Measurements from ENCODE around the gene DAB2IP.
A peak's percentile ranks its signal among the peaks of the same experiment; 100 is the strongest.

DAB2IP gene

DNA sequence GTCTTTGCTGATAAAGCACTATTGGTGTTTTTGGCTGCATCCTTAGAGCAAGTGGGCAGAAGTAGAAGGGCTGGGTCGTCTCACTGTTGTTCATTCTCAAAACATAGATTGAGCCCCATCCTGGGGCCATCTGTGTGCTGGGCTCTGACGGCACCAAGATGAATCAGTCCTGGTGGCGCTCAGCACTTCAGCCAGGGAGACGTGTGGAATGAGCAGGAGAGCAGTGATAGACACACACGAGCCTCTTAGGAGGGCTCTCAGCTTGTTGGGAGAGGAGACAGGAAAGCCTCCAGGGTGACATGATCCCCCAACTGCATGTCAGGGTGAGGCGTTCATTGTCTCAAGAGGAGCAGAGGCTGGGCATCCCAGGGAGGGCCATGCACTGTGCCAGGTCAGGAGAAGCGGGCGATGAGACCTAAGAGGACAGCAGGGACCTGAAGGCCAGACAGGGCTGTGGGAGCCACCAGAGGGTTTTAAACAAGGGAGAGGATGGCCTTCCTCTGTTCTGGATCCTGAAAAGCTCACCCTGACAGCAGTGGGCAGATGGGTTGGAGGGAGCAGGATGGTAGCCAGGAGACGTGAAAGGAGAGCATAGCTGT, 115.8 kb downstream of the DAB2IP start:
- no peak for DNase-seq

DNA sequence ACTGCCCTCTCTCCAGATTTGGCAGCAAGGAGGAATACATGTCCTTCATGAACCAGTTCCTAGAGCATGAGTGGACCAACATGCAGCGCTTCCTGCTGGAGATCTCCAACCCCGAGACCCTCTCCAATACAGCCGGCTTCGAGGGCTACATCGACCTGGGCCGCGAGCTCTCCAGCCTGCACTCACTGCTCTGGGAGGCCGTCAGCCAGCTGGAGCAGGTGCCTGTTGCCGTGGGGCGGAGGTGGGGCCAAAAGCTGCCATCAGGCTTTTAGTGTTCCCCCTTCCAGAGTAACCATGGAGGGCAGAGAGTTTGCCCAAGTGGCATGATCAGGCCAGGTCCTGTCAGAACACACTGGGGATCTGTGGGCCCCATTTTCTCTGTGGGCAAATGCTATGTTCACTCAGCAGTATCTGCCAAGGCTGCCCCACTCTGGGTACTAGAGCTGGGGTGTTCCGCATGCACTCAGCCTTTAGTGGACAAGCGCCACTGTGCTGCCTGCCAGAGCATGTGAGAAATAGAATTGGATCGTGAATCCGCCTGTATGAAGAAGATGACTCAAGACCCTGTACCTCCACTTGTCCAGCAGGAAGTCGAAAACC, 117.1 kb downstream of the DAB2IP start:
- DNase-seq, result no peak

DNA sequence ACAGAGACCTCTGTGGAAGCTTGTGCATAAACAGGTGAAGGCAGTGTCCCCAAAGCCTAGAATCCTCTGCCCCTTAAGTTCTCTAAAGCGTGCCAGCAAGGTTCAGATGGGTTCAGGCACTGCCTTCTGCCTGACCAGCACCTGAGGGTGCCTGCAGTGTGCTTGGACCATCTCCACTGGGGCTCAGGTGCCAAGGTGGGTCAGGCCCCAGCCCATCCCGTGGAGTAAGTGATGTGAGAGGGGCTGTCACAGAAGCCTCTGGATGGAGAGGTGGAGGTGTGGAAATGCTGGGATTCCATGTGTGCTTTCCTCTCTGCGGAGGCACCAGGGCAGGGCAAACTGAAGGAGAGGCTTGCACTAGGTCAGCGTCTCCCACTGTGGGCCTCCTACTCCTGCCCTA, 118.5 kb downstream of the DAB2IP start:
- no peak for DNase-seq

DNA sequence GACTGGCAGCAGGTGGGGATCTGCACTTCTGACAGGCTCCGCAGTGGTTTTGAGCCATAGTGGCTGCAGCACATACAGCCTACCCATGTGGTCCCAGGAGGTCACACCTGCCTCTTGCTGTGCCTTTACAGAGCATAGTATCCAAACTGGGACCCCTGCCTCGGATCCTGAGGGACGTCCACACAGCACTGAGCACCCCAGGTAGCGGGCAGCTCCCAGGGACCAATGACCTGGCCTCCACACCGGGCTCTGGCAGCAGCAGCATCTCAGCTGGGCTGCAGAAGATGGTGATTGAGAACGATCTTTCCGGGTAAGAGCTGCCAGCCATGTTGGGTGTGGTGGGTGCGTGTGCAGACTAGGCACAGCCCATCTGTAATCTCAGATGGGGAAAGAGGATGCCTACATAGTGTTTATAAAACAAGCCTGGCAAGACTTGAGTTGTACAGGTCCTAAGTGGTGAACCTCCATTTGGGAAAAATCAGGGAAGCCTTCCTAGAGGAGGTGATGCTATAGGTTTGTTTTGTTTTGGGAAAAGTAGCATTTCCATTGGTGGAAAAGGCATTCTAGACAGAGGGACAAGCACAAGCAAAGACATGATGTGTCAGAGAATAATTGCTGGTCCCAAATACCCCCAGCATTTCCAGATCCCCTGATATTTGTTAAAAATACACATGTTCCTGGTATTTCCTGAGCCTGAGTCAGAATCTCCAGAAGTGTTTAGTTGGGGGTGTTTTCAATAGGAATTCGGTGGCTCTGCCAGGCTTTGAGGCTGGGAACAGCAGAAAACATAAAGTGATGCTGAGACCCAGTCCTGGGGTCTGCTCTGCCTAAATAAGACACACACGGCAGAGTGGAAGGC, 119.2 kb downstream of the DAB2IP start:
- no peak for DNase-seq

DNA sequence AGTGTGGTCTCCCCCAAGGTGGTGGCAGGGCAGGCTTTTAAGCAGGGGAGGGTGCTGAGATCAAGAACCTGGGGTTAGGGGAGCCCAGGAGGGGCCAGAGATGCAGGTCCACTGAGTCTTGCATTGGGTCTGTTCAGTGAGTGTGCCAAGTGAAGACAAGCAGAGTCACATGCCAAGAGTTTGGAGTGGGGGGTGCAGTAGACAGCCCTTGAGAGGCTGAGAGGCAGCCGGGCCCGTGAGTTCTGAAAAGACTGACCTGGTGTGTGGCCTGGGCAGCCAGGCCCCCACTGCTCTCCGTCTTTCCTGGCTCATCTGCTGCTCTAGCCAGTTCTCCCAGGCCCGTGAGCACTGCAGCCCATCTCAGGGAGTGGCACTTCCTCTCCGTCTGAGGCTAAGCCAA, 120.0 kb downstream of the DAB2IP start:
- DNase-seq, result no peak

DNA sequence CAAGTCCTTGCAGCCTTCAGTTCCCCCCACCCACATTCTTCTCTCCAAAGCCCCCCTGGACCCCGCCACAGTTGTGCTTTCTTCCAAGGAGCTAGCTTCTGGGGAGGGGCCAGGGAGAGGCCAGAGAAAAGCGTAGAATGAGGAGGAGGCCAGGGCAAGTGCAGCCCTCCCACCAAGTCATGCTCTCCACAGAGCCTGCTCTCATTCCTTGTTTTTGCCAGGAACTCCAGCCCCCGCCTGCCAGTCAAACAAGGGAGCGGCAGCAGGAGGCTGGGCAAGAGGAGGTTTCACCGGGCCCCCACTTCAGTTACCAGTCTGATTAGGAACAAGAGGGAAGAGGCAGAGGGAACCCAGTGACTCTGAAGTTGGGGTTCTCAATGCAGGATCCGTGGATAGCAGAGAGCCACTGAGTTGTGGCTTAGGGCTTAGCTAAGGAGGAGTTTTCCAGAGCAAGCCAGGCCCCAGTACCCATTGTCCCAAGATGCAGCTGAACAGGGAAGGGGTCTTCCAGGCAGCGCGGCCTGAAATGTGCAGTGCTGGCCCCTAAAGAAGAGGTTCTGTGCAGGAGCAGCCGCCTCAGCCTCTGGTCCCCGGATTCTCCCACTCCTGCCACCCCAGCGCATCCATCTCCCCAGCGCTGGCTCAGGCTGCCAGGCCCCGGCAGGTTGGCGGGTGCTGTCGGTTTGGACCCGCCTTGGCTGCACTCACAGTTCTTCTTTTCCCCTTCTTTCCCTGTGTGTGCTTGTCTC, 120.6 kb downstream of the DAB2IP start:
- DNase-seq, result no peak

DNA sequence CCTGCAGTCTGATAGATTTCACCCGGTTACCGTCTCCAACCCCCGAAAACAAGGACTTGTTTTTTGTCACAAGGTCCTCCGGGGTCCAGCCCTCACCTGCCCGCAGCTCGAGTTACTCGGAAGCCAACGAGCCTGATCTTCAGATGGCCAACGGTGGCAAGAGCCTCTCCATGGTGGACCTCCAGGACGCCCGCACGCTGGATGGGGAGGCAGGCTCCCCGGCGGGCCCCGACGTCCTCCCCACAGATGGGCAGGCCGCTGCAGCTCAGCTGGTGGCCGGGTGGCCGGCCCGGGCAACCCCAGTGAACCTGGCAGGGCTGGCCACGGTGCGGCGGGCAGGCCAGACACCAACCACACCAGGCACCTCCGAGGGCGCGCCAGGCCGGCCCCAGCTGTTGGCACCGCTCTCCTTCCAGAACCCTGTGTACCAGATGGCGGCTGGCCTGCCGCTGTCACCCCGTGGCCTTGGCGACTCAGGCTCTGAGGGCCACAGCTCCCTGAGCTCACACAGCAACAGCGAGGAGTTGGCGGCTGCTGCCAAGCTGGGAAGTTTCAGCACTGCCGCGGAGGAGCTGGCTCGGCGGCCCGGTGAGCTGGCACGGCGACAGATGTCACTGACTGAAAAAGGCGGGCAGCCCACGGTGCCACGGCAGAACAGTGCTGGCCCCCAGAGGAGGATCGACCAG, 121.3 kb downstream of the DAB2IP start:
- DNase-seq, result peak; percentile 17

DNA sequence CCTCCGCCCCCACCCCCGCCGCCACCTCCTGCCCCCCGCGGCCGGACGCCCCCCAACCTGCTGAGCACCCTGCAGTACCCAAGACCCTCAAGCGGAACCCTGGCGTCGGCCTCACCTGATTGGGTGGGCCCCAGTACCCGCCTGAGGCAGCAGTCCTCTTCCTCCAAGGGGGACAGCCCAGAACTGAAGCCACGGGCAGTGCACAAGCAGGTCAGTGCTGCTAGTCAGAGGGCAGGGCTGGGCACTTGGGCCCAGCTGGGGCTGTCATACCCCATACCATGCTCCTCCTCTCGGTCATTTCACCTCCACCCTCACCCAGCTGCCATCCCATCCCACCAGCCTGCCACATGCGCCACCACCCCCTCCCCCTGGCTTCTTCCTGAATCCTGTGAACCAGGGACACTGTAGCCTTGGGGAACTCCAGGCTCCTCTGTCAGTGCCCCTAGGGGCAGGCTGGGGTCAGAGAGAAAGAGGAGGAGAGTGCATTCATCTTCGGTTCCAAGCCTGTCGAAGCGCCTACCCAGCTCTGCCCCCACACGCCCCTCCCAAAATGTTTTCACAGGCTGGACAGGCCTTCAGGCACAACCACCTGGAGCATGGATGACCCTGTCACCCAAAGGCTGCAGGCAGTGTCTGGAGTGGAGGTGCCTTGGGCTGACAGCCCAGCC, 122.0 kb downstream of the DAB2IP start:
- no peak for DNase-seq

DNA sequence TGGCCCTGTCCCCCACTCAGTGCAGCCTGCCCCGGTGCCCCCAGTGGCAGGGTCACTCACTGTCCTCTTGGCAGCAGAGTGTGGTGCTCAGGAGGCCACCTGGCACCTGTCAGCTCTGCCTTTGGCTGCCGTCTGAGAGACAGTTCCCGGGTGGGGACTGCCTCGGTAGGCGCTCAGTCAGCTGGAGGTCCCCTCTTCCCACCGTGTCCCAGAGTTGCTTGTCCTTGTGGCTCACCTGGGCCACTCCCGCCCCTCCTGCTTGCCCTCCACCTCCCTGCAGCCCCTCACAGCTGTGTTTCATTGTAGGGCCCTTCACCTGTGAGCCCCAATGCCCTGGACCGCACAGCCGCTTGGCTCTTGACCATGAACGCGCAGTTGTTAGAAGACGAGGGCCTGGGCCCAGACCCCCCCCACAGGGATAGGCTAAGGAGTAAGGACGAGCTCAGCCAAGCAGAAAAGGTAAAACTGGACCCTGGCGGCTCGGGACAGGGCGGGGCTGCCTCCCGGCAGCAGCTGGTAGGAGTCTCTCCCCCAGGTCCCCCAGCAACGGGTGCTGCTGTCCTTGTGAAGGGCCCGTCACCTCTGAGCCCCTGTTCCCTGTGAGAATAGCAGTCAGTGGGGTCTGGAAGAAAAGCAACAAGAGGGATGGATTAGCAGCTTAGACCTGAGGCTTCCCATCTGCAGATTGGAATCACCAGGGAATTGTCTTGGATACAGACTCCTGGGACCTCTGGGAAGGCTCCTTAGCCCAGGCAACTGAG, 122.7 kb downstream of the DAB2IP start:
- DNase-seq, result no peak

DNA sequence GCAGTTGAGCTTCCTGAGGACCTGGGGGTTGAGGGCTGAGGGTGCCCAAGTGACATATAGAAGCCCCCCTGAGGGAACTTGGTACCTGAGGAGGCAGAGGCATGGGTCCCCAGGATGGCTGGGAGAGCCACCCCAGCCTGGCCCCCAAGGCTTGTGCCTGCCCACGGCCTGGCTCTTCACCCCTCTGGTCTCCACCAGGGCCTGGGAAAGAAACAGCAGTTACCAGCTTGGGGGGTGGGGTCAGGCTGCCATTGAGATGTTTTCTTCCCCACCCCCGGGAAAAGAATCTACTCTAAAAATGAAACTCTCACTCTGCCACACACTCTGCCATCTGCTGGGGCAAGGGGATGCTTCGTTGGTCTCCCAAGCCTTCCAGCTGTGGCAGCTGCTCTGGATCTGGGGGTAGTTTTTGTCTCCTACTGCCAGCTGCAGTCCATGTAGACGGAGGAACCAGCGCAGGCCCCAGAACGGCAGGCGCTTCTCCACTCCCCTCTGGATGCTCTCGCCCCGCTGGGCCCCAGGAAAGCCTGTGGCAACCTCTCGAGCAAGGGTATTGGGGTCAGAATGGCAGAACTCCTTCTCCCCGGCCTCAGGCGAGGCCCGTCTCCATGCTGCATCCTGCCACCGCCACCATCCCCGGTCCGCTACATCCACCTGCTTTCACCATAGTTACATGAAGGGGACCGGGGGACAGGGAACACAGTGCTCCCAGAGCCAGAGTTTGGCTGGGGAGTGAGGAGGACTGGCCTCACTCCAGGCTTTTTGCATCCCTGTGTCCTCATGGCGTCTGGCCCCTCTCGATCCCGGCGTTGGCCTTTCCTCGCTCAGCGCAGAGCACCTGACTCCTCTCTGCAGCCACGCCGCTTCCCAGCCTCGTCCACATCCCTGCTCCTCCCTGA, 123.5 kb downstream of the DAB2IP start:
- DNase-seq, result peak; percentile 82

DNA sequence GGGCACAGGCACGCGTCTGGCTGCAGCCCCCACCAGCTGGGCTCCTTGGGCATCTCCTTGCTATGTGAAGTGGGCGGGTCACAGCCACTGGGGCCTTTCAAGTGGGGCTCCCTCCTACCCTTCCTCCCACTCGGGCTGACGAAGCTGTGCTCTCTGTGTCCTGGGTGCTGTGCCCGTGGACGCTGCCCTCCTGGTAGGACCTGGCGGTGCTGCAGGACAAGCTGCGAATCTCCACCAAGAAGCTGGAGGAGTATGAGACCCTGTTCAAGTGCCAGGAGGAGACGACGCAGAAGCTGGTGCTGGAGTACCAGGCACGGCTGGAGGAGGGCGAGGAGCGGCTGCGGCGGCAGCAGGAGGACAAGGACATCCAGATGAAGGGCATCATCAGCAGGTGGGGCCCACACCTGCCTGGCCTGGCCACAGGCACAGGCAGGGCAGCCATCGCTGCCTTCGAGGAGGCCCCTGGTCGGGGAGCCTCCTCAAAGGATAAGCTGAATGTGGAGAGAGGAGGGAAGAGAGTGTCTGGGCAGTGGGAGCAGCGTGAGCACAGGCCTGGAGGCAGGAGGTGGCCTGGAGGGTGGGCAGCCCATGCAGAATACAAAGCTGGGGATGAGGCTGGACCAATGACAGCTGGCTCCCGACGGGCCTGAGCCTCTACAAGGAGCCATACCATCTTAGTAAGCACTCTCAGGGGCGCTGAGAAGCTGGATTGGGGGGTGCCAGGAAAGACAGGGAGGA, 124.7 kb downstream of the DAB2IP start:
- no peak for DNase-seq

DNA sequence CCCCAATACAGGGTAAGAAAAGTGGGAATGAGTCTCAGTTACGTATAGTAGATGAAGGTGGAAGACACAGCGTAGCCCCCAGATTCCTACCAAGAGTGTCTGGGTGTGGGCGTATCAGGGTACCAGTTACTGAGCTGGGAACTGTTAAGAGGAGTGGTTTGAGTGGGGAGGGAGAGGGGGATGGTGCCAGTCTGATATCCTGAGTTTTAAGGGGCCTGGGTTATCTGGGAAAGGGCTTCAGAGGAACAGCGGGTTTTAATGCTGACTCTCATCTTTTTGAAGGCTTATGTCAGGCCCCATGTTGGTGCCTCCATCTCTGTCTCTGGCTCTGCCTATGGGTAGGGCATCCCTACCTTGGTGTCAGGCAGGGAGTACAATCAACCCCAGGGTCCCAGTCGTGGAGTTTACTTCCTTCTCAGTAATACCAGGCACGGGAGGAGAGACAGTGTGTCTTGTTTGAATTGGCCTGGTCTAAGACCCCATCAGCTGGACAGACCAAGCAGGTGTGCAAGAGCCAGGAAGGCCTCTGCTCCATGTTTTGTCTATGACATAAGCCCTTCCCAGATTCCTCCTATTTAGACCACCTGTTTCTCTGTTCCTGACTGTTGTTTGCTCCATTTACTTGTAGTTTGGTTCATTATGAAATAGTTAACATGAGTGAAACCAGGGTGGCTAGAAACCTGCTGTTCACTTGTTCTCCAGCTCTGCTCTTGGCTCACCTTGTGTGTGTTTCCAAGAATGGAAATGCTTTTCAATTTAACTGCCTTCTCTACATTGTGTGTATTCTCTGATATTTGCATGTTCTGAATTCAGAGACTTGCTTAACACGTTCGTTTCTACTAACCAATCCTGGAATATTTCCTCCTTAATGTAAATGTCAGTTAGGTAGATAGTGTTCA, 125.6 kb downstream of the DAB2IP start:
- DNase-seq, result no peak

DNA sequence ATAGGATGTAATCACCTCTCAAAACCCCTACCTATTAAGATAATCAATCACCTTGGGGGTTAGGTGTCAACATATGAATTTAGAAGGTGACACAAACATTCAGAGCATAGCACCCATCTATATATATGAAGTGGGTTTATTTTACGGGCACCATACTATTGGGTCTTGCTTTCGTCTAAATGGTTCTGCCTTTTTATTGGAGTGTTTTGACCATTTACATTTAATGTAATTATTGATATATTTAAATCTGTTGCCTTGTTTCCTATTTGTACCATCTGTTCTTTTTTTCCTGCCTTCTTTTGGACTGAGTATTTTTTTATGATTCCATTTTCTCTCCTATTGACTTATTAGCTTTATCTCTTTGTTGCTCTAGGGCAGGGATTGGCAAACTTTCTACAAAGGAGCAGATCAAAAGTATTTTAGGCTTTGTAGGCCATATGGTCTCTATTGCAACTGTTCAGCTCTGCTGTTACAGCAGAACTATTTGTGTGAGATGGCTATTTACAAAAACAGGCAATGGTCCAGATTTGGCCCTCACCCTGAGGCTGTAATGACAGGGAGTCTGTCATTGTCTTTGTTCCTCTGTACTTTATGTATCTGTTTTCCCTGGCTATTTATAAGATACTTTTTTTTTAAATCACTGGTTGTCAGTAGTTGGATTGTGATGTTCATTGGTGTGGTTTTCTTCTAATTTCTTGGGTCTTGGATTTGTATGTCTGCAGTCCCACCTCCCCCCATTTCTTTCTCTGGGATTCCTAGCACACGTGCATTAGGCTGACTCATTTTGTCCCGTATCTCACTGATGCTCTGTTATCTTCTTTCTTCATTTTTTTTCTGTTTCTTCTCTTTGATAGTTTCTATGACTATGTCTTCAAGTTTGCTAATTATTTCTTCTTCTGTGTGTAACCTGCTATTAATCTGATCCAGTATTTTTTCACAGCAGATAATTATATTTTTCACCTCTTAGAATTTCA, 127.1 kb downstream of the DAB2IP start:
- no peak for DNase-seq

DNA sequence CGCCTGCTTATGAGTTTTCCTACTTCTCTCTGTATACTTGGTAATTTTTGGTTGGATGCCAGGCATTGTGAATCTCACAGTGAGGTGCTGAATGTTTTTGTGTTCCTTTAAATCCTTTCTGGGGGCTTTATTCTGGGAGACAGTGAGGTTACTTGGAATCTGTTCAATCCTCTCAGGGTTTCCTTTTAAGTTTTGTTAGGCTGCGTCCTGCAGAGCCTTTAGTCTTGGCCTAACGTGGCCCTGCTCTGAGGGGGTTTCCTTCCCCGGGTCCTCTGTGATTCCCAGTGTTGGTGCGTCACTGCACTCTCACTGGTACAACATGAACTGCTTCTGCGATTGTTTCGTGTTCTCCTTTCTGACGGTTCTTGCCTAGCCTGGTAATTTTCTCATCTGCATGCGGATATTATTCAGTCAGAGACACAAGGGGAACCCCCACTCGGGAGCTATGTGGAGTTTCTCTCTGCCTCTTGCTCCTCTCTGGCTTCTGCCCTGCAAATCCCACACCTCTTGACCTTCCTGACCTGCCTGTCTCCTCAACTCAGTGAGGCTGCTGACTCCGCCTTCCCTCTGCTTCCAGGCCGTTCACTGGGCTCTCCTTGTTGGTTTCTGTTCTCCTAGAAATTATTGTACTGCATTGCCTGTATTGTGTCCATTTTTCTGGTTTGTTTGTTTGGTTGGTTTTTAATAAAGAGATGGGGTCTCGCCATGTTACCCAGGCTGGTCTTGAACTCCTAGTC, 128.1 kb downstream of the DAB2IP start:
- no peak for DNase-seq

DNA sequence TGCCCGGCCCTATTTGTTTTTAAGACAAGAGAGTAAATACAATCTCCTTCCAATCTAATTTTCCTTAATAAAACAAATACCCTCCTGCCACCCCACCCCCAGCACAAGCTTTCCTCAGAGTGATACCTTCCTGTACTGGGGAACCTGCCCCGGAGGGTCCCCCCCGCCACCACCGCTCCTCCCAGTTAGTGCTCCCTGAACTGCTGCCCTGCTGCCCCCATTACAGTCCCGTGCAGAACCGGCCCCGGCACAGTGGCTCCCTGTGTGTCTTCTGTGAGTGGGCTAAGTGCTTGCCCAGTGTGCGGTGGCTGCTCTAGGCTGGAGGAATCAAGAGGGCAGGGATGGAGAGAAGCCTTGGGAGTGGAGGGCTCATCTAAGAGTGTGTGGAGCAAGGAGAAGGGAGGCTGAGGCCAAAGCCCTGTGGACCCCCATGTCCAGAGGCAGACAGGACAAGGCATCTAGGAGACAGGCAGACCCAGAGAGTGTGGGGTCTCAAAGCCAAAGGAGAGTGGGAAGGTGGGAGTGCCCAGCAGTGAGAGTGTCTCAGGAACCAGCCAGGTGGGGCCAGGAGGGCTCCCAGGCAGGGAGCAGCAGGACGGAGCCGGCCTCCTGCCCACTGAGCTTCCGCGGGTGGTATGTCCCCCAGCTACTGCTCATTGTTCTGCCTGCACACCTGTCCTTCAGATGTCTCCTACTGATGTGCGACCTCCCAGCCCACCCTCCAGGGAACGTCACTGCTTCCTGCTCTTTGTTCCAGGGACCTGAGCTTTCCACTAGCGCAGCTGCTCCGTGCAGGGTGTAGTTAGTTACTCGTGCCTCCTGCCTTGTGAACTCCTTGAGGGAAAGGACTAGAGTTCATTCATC, 129.0 kb downstream of the DAB2IP start:
- no peak for DNase-seq

DNA sequence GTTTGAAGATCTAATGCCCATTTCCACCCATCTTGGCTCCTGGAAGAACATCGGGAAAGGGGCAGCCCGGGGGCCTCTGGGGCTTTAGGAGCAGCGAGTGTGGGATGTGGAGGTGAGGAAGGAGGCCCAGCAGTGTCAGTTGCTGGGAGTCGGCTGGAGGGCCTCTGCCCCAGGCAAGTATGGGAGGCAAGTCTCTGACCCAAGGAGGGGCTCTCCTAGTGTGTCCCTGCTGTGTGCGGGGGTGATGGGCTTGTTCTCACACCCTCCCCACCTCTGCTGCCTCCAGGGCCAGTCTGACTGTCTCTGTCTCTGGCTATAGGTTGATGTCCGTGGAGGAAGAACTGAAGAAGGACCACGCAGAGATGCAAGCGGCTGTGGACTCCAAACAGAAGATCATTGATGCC, 129.7 kb downstream of the DAB2IP start:
- DNase-seq, result no peak
